Stimulated activated CD4-positive, alpha-beta T cell treated with anti-CD3 and anti-CD28 coated beads, TNF-alpha, amount 100 ng/mL, for 4 hours (primary cell): ENCODE measurements around the gene GALNT5.
"Not testable (repeated sequence)": the region's sequence is repeated elsewhere in the genome, so short reads cannot be mapped to it uniquely, and the experiment has no call there.

Experiments
- DNase-seq, 3 experiments: peaks; one replicate each; pipeline ENCODE4 v3.0.0-alpha.2; 2020; ENCODE audit warnings: low read depth in 3 of 3

Gene GALNT5

GRCh38 chr2:157246765-157247407 is 10.6 kb upstream of the GALNT5 start:
- DNase-seq, result no peak

- no peak for DNase-seq
Measured at GRCh38 chr2:157250836-157251235, 6.7 kb upstream of the GALNT5 start.

DNA sequence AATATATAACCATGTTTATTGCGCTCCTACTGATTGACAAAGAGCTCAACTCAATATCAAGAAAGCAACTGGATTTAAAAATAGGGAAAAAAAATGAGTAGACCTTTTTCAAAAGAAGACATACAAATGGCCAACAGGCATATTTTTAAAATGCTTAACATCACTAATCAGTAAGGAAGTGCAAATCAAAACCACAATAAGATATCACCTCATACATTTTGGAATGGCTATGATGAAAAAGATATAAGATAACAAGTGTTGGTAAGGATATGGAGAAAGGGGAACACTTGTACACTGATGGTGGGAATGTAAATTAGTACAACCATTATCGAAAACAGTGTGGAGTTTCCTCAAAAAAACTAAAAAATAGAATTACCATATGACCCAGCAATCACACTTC is 5.6 kb upstream of the GALNT5 start:
- DNase-seq, result no peak

- no peak for DNase-seq
Measured at GRCh38 chr2:157252529-157252928, 5.0 kb upstream of the GALNT5 start.

DNA sequence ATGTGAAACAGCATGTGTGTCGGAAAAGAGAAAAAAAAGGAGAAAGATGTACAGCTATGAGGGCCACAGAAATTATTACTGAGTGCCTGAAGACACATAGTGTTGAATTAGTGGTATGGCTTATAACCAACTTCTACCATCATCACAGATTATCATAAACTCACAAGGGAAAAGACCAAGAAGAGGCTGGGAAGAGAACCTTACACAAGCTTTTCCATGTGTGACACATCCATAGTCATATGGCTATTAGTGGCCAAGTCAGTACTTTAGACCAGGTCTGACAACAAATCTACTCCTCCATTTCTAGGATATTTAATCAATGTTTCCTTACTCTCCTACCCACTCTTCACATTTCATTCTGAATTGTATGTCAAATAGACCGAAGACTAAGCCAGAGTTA is 3.5 kb upstream of the GALNT5 start:
- DNase-seq, result no peak

- no peak for DNase-seq
Measured at GRCh38 chr2:157255746-157256145, 1.8 kb upstream of the GALNT5 start.

DNA sequence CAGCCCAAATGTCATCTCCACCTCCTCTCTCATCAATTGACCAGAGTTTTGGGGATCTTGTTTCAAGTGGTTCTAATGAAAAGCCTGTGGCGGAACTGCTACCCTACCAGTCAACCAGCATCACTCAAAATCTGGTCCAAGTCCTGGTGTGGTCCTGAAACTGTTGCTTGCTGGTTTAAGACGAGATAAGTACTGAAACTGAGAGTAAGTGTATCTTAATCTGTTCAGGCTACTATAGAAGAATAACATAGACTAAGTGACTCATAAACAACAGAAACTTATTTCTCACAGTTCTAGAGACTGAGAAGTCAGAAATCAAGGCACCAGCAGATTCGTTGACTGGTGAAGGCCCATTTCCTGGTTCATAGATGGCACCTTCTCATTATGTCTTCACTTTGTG is 879 bp upstream of the GALNT5 start:
- no peak for DNase-seq

DNA sequence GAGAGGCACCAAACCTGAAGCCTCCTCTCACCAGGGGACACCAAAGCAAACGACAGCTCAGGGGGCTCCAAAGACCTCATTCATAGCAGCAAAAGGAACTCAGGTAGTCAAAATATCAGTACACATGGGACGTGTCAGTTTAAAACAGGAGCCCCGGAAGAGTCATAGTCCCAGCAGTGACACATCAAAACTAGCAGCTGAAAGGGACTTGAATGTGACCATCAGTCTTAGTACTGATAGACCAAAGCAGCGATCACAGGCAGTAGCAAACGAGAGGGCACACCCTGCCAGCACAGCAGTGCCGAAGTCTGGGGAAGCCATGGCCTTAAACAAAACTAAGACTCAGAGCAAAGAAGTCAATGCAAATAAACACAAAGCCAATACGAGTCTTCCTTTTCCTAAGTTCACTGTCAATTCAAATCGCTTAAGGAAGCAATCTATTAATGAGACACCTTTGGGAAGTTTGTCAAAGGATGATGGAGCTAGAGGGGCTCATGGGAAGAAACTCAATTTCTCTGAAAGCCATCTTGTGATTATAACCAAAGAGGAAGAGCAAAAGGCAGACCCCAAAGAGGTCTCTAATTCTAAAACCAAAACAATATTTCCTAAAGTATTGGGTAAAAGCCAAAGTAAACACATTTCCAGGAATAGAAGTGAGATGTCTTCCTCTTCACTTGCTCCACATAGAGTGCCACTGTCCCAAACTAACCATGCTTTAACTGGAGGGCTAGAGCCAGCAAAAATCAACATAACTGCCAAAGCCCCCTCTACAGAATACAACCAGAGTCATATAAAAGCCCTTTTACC is 1.2 kb downstream of the GALNT5 start:
- DNase-seq, result no peak

GRCh38 chr2:157259386-157259785 is 1.9 kb downstream of the GALNT5 start:
- DNase-seq, result no peak

DNA sequence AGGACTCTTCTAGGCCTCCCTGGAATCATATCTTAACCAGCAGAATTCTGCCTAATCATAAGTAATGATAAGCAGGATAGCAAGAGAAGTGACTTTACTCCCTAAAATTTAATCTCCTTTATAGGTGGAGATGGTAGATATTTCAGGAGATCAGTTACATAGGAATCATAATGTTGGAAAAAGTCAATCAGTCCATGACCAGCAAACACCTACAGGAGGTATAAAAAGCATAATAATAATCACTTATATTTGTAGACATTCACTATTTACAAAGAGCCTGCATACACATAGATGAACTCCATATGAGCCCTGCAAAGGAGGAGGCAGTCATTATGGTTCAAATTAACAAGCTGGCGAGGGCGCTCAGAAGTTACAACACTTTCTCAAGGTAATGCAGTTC is 2.5 kb downstream of the GALNT5 start:
- no peak for DNase-seq

GRCh38 chr2:157260533-157261198 is 3.2 kb downstream of the GALNT5 start:
- no peak for DNase-seq

DNA sequence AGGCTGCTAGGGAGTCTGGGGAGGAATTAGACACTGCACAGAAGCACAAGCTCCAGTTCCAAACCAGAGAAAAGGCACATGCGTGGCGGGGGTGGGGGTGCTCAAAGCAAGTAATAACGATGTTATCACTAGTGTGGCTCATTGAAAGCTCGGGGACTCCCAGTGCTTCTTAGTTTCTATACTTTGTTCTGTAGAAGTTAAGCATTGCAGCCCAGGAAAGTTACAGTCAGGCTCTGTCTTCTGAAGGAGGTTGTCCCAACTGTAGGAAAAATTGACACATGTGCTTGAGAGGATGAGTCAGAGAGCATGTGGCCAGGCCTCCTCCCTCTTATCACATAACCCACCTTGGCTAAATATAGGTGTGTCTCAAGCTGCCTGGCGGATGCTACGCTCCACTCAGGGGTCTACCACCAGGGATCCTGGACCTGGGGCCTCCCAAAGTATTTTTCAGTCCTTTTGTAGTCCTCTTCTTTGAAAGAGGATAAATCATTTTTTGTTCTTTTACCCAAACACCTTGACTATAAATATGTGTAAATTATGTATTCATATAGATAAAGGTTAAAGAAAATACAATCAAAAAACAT is 3.8 kb downstream of the GALNT5 start:
- DNase-seq, result peak in 2 of 3 experiments; percentile 3 to 26

- no peak for DNase-seq
Measured at GRCh38 chr2:157262248-157262647, 4.7 kb downstream of the GALNT5 start.

DNA sequence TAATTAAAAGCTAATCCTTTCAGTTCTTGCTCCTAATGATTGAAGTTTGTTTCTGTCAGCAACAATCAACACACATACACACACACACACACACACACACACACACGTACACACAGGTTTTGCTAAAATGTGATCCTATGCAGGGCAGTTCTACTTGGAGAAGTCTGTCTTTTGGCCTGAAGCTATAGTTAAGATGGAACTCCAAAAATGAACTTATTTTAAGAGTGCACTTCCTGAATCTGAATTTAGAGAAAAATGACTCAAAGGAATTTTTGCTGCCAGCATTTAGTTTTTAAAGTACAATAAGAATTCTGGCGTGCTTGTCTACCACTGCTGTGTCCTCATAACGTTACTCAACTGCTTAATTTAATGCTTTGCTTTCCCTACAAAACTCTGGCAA is 6.6 kb downstream of the GALNT5 start:
- no peak for DNase-seq

DNA sequence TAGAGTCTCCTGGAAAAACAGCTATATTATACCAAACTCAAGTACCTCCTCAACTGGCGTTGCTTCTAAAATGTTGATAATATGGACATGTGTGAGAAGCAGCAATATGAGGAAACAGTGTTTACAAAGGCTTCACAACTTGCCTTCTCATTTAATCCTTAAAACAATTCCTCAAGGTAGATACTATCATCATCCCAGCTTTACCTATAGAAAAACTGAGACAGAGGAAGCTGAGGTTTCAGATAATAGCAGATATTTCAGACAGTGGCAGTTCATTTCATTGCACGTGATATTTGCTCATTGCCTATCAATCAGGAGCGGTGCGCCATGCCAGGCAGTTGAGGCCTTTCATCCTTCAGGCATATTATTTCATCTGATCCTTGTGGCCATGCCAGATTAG is 8.3 kb downstream of the GALNT5 start:
- DNase-seq, result no peak

GRCh38 chr2:157267476-157267875 is 10.0 kb downstream of the GALNT5 start:
- no peak for DNase-seq

GRCh38 chr2:157269060-157269459 is 11.6 kb downstream of the GALNT5 start:
- DNase-seq, result no peak

- no peak for DNase-seq
Measured at GRCh38 chr2:157269922-157270321, 12.4 kb downstream of the GALNT5 start.

GRCh38 chr2:157271590-157272203 is 14.2 kb downstream of the GALNT5 start:
- DNase-seq, result no peak

DNA sequence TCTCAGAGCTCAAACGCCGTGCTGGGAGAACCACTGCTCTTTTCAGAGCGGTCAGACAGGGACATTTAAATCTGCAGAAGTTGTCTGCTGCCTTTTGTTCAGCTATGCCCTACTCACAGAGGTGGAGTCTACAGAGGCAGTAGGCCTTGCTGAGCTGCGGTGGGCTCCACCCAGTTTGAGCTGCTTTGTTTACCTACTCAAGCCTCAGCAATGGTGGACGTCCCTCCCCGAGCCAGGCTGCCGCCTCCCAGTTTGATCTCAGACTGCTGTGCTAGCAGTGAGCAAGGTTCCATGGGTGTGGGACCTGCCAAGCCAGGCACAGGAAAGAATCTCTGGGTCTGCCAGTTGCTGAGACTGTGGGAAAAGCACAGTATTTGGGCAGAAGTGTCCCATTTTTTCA is 21.8 kb downstream of the GALNT5 start:
- not testable (repeated sequence) for DNase-seq

DNA sequence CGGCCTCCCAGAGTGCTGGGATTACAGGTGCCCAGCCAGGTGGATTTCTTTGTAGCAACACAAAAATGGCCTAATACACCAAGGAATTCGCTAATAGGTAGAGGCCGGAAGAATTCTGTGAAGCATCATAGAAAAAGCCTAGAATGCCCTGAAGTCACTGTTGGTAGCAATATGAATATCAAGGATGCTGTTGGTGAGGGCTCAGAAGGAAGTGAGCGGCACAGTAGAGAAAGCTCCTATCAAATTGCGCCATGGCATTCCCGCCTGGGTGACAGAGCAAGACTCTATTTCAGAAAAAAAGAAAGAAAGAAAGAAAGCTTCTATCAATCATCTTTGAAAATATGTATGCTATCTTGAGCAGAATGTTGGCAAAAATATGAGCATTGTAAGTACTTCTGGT is 23.8 kb downstream of the GALNT5 start:
- DNase-seq, result no peak

DNA sequence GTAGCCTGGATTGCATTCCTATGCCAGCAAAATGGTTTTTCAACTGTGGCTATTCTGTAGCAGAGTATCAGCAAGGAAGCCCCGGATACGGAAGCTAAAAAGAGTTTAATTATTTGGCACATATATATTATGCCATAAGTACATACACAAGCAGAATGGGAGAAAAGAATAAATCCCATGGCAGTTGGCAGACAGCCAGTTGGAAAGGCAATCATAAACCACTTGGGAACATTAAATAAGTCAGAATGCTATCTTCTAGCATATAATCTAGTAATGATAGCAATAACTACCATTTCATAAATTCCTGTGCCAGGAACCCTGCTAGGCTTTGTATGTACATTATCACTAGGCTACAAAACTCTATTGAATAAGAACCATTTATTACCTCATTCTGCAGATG is 26.0 kb downstream of the GALNT5 start:
- DNase-seq, result no peak
